ENCODE results near the gene SULT1A2.
"Not testable (repeated sequence)": the region's sequence is repeated elsewhere in the genome, so short reads cannot be mapped to it uniquely, and the experiment has no call there.

The SULT1A2 gene

DNA sequence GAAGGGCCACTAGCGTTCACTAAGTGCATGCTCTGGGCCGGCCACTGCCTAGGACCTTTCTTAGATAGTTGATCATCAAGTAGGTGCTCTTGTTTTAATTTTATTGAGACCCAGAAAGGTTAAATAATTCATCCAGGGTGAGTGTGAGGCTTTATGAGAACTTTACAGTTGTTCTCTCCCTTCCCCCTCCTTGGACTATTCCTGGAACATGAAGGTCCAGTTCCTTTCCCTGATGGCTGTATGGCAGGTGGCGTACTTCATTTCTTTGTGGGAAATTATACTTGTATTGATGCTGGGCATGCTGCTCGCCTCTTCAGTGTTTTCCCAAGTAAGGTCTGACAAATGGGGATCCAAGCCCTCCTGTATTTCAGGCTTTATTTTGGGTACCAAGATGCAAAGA lies 34.7 kb downstream of the SULT1A2 start:
- no peak for DNase-seq (ENCODE audit: extremely low read depth in 1 of 2, low read depth in 1 of 2)

DNA sequence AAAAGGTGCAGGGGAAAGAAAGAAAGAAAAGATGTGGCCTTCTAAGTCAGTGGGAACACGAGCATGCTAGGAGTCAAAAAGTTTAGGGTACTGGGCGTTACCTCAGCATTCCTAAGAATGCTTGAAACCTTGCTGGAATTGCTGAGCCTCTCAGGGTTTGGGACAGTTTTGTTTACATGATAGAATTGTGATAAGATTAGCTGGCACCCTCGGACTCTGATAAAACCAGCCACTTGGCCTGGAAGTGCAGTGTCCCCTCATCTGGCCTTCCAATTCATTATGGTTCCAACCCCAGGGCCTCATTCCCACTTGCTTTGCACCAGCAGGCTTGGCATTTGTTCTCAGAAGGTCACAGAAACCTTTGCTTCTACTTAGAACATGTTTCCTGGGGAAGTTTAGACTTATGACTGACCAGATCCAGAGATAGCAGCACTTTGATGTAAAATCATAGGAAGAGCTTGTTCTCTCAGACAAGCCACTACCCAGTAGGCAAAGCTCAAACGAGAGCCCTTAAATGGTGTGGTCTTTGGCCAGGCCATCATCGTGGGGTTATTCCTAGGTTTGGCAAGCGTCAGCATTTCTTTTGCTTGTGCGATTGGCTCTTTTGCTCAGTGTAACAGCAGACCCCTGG lies 35.2 kb downstream of the SULT1A2 start:
- no peak for DNase-seq (ENCODE audit: extremely low read depth in 1 of 2, low read depth in 1 of 2)

DNA sequence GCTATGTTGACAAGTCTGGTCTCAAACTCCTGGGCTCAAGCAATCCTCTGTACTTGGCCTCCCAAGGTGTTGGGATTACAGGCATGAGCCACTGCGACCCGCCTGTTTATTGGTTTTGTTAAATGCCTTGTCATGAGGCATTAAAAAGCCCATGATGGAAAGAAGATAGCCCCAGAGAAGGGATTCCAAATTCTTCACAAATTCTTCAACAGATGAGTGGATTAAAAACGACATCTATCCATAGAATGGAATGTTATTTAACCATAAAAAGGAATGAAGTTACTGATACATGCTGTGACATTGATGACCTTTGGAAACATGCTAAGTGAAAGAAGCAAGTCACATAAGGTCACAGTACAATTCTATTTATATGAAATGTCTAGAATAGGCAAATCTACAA lies 38.4 kb downstream of the SULT1A2 start:
- DNase-seq (ENCODE audit: extremely low read depth in 1 of 2, low read depth in 1 of 2) = no peak

- DNase-seq (ENCODE audit: extremely low read depth in 1 of 2, low read depth in 1 of 2) = no peak
Observed at GRCh38 chr16:28556914-28557320, 39.9 kb downstream of the SULT1A2 start.

GRCh38 chr16:28555561-28555960 lies 41.3 kb downstream of the SULT1A2 start:
- no peak for DNase-seq (ENCODE audit: extremely low read depth in 1 of 2, low read depth in 1 of 2)

GRCh38 chr16:28554634-28555423 lies 42.0 kb downstream of the SULT1A2 start:
- DNase-seq (ENCODE audit: extremely low read depth in 1 of 2, low read depth in 1 of 2) = no peak

DNA sequence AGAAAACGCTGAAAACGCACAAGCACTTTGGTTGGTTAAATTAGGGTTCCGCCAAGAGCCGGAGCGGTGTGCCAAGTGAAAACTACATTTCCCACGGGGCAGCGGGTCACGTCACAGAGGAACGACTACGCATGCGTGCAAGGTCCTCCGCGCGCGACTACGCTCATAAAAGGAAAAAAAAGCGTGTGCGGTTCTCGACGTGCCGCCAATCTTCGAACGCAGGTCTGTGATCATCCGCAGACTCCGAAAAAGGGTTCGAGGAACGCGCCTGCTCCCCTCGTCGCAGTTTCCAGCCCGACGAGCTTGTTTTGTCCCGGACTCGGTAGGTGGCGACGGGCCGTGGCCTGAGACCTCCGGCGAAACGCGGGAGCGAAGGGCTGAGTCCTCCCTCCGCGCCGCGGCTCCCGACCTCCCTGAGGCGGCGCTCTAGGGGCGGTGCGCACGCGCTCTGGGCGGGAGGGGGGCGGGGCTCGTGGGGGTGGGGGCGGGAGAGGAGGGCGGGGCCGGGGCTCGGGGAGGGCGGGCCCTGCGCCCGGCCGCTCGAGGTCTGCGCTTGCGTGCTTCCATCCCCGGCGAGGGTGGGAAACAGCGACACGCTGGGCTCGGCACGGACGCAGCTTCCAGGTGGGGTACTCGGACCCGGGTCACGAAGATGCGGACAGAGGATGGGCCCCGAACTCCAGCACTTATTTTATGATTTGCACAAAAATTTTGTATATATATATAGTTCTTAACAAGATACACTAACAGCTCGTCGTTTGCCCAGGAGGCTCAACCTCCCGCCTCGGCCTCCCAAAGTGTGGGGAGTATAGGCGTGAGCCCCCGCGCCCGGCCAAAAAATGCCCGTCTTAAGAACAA lies 42.8 kb downstream of the SULT1A2 start, which contains the start of gene SGF29:
Gene SGF29 (plus strand): TSS at position 145 of the 858 bp plus-strand sequence. CDS start 27,150 bp downstream, outside the sequence.
- peak; percentile 87 to 90 for DNase-seq (ENCODE audit: extremely low read depth in 1 of 2, low read depth in 1 of 2)

DNA sequence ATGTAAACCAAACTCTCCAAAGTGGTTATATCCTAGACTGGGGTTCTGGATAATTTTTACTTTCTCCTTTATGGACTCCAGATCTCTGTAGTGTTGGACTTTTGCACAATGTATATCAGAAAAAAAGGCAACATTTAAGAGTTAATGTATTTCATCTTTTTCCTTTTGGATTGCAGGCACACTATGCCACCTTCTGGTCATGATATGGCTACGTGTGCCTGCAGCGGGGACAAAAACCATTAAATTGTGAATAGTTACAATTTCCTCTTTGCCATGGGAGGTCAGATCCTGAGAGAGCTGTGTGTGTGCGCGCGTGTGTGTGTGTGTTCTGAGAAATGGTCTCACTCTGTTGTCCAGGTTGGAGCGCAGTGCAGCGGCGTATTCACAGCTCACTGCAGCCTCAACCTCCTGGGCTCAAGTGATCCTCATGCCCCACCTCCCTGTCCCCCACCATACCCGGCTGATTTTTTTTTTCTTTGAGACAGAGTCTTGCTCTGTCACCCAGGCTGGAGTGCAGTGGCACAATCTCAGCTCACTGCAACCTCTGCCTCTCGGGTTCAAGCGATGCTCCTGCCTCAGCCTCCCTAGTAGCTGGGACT lies 47.5 kb downstream of the SULT1A2 start:
- no peak for DNase-seq (ENCODE audit: extremely low read depth in 1 of 2, low read depth in 1 of 2)

- no peak for DNase-seq (ENCODE audit: extremely low read depth in 1 of 2, low read depth in 1 of 2)
Observed at GRCh38 chr16:28548306-28548802, 48.5 kb downstream of the SULT1A2 start.

DNA sequence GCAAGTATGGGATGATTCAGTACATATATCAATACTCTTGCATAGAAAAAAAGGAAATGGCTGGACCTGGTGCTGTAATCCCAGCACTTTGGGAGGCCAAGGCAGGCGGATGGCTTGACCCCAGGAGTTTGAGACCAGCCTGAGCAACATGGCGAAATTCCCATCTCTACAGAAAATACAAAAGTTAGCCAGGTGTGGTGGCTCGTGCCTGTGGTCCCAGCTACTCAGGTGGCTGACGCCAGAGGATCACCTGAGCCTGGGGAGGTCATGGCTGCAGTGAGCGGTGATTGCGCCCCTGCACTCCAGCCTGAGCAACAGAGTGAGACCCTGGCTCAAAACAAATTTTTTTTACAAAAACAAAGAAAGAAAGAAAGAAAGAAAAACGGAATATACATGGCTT lies 50.2 kb downstream of the SULT1A2 start:
- no peak for DNase-seq (ENCODE audit: extremely low read depth in 1 of 2, low read depth in 1 of 2)

DNA sequence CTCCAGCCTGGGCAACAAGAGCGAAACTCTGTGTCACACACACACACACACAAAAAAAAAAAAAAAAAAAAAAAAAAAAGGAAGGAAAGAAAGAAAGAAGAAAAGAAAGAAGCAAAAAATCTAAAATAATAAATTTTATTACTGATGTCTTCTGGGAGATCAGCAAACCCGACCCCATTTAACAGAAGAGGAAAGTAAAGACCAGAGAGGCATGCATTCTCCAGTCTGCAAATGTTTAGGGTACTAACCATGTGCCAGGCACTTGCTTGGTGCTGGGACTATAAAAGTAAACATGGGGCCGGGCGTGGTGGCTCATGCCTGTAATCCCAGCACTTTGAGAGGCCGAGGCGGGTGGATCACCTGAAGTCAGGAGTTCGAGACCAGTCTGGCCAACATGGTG lies 50.9 kb downstream of the SULT1A2 start:
- DNase-seq (ENCODE audit: extremely low read depth in 1 of 2, low read depth in 1 of 2) = not testable (repeated sequence)

- no peak for DNase-seq (ENCODE audit: extremely low read depth in 1 of 2, low read depth in 1 of 2)
Observed at GRCh38 chr16:28544998-28545397, 51.9 kb downstream of the SULT1A2 start.

- no peak for DNase-seq (ENCODE audit: extremely low read depth in 1 of 2, low read depth in 1 of 2)
Observed at GRCh38 chr16:28543072-28543471, 53.8 kb downstream of the SULT1A2 start.

GRCh38 chr16:28542646-28543045 lies 54.2 kb downstream of the SULT1A2 start:
- no peak for DNase-seq (ENCODE audit: extremely low read depth in 1 of 2, low read depth in 1 of 2)
